ENCODE data around the gene RIPOR3.
"Not testable (repeated sequence)": the region's sequence is repeated elsewhere in the genome, so short reads cannot be mapped to it uniquely, and the experiment has no call there.

RIPOR3 gene

DNA sequence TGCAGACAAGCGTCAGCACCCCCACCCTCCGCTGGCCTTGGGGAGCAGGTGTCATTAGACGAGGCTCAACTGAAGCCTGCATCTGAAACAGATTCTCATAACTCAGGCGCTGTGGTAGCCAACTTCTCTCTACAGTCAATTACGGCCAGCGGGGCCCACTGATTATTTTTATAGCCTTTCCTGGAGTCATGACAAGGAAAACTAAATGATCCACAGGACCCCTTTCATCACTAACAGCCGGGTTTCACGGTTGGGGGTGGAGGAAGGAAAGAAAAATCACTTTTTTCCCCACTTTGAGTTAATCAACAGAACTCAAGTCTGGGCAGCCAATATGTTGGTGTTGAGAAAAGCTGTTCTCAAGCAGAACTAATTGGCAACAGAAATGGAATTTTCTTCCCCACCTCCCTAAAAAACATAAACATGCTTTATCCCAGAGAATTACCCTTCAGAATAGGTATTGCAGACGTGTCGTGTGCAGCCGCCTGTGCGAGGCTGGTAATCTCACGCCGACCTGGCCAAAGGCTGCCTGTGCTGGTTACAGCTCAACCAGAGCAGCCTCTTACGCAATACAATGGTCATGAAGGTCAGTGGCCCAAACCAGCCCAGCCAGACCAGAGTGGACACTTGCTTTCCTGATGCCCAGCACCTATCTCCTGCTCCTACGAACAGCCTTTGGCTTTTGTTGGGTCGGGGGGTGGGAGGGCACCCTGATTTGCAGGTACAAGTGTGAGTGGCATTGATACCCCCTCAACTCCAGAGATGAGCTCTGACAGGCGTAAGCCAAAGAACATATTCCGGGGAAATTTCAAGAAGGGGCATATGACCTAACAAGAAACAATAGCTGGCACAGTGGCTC, 11.0 kb downstream of the RIPOR3 start:
- DNase-seq (ENCODE audit: low spot score) = no peak

DNA sequence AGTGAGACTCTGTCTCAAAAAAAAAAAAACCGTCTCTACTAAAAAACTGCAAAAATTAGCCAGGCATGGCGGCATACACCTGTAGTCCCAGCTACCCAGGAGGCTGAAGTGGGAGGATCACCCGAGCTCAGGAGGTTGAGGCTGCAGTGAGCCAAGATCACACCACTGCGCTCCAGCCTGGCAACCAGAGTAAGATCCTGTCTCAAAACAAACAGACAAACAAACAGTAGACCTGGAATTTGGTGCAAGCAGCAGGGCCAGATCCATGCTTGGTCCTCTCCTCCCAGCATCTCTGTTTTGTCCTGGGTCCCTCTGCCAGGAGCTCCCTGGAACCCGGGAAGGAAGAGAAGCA, 11.6 kb downstream of the RIPOR3 start:
- no peak for DNase-seq (ENCODE audit: low spot score)

DNA sequence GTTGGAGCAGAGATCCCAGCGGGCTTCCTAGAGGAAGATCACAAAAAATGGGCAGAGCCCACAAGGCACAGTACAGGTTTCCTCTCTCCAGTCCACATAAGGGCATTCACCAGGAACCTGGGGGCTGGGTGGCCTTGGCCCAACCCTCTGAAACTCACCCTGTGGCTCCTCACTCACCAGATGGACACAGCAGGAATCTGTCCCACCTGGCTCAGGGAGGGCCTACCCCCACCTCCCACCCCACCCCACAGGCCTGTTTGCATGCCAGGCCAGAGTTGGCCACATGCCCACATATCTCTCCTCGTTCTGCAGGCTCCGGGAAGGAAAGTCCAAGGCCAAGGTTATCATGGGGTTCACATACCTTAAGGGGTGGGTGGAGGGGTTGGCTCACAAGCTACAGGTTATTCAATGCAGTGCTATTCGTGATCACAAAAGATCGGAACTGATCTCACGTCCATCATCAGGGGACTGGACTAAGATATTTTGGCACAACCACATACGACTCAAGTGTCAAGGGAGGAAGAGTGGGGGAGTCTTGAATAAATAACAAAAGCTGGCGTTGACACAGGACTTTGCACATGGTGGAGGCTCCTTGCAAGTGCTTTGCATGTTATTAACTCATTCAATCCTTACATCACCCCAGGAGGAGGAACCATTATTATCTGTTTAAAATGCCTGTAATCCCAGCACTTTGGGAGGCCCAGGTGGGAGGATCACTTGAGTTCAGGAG, 13.0 kb downstream of the RIPOR3 start:
- DNase-seq (ENCODE audit: low spot score) = no peak

DNA sequence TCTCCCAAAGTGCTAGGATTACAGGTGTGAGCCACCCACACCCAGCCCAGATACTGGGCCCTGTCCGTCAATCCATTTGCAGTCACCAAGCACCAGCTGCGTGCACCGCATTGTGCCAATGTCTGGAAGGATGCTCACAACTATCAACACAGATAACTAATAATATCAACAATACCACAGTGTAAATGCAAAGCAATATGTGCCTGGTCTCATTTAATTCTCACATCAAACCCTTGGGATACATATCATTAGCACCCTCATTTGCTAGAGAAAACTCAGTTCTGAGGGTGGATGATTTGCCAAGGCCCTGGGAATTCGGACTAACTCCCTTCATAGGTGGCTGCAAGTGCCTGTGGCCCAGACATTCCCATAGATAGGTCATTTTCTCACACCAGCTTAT, 14.5 kb downstream of the RIPOR3 start:
- DNase-seq (ENCODE audit: low spot score) = no peak

DNA sequence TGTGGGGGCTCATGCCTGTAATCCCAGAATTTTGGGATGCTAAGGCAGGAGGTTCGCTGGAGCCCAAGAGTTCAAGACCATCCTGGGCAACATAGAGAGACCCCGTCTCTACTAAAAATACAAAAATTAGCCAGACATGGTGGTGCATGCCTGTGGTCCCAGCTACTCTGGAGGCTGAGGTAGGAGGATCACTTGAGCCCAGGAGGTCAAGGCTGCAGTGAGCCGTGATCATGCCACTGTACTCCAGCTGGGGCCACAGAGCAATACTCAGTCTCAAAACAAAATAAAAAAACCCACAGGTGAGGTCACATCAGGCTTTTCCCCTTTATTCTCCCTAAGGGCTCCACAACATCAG, 15.0 kb downstream of the RIPOR3 start:
- not testable (repeated sequence) for DNase-seq (ENCODE audit: low spot score)

DNA sequence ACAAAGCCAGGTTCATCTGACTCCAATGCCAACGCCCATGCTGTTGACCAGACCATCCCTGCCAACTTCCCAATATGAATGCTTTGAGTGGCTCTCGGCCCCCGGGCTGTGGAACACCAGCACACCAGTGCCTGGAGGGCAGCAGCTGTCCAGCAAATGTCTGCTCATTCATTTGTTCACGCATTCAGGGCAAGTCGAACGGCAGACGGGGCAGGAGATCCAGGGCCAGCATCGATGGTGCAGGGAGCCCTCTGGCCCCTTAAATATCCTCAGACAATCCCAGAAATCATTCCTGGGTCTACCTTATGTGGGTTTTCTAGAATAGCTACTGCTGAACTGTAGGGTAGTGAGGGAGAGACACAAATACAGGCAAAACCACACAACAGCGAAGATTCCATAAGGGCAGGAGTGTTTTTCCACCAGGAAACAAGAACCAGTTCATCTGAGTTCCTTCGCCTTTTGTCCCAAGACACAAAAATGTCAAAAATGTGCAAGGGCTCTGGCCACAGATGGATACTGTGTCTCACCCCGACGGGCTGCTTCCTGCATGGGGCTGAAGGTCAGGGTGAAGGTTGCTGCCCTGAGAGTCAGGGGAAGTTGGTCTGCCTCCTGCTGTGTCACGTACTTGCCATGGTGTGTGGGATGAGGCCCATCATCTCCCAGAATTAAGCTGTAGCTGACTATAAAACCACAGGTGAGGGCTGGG, 15.5 kb downstream of the RIPOR3 start:
- DNase-seq (ENCODE audit: low spot score) = no peak

DNA sequence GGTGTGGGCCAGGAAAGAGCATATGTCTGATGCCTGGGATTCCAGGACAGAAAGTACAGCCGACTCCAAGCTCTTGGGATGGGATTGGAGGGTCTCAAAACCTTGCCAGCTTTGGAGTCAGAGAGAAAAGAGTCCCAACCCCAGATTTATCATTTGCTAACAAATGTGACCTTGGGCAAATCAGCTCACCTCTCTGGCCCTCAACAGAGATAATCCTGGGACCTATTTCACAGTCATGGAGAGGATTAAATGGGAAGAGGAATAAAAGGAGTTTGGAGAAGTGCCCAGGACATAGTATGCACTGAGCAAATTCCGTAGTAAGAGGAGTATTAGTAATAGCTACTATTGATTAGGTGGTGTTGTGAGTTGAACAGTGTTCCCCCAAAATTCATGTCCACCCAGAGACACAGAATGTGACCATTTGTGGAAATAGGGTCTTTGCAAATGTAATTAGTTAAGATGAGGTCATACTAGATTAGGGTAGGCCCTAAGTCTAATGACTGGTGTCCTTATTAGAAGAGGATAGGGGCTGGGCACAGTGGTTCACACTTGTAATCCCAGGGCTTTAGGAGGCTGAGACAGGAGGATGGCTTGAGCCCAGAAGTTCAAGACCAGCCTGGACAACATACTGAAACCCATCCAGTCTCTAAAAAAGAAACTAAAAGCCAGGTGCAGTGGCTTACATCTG, 17.1 kb downstream of the RIPOR3 start:
- DNase-seq (ENCODE audit: low spot score) = no peak

DNA sequence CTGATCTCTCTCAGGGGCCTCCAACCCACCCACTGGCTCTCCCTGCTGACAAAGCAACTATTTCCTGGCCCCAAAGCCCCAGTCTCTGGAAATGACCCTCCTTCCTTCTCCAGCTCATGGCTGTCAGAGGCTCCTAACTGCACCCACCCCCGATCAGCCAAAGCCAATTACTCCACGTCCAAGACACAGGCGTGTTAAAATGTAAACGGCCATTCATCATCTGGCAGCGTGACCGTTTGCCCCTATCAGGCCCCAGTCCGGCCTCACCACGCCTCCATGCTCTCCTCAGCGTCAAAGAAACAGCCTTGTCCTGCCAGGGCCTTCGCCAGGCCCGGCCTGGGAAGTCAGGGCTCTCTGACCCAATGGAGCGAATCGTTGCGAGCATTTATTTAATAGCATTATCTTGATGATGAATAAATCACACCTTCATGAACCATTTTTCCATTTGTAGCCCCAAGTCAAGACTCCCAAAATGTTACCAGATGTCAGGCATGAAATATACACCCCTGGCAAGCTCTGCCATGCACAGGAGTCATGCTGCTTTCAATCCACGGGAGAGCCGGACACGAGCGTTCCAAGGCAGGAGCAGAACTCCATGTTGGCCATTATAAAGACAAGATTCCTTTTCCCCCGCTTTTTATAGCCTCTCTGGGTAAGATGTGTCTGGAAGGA, 17.7 kb downstream of the RIPOR3 start:
- peak; percentile 84 for DNase-seq (ENCODE audit: low spot score)

DNA sequence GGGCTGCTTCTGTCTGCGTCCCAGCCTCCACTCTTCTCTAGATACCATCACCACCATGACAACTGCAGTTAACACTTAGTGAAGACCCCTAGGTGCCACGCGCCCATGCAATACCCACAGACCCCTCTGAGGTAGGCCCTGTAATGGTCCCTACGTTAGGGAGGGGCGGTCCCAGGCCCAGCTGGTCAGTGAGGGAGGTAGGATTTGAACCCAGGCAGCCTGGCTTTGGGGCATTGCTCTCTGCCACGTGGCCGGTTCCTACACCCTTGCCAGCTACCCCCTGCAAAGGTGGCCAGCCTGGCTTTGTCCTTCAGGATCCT, 18.2 kb downstream of the RIPOR3 start:
- no peak for DNase-seq (ENCODE audit: low spot score)

DNA sequence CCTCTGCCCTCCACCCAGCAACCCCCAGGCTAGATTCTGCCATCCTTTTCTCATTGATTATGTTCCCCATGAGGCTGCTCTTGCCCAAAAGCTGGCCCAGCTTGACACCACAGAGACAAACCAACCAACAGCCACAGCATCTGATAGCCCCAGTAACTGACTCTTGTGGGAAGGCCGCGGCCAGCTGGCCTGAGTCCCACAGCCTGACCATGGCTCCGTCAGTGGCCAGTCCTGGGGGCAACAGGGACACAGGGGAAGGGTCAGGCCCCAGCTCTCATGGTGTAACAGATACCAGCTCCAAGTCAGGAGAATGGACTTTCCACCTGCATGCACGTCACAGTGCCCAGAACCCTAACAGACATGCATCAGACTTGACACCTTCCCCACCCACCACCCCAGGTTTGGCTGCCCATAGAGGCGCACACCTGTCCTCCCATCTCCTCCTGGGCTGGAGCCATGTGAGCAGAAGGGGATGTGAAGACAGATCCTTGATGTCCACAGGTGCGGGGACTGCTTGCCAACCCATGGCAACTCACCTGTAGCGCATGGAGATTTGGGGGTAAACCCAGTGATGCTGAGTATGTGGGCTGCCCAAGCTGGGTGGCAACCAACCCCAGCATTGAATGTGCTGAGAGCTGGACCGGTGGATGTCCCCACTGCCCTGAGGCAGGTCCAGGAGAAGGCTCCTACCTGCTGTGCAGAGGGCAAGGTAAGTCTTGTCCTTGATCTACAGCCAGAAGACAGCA, 18.8 kb downstream of the RIPOR3 start:
- DNase-seq (ENCODE audit: low spot score) = no peak

DNA sequence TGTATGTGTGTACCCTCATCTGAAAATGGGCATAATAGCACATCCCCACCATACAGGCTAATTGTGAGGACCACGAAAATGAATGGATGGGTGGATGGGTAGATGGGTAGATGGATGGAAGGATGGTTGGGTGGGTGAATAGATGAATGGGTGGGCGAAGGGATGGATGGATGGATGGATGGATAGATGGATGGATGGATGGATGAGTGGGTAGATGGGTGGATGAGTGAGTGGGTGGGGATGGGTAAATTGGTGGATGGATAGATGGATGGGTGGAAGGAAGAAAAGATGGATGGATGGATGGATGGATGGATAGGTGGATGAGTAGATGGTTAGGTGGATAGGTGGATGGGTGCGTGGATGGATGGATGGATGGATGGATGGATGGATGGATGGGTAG, 19.7 kb downstream of the RIPOR3 start:
- DNase-seq (ENCODE audit: low spot score) = no peak

DNA sequence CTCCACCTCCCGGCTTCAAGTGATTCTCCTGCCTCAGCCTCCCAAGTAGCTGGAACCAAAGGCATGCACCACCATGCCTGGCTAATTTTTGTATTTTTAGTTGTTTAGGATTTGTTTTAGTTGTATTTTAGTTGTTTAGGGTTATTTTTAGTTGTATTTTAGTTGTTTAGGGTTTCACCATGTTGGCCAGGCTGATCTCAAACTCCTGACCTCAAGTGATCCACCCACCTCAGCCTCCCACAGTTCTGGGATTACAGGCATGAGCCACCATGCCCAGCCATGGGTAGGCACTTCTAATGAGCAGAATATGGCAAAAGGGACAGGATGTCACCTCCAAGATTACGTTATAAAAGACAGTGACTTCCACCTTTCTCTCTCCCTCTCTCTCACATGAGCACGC, 20.3 kb downstream of the RIPOR3 start:
- DNase-seq (ENCODE audit: low spot score) = not testable (repeated sequence)

DNA sequence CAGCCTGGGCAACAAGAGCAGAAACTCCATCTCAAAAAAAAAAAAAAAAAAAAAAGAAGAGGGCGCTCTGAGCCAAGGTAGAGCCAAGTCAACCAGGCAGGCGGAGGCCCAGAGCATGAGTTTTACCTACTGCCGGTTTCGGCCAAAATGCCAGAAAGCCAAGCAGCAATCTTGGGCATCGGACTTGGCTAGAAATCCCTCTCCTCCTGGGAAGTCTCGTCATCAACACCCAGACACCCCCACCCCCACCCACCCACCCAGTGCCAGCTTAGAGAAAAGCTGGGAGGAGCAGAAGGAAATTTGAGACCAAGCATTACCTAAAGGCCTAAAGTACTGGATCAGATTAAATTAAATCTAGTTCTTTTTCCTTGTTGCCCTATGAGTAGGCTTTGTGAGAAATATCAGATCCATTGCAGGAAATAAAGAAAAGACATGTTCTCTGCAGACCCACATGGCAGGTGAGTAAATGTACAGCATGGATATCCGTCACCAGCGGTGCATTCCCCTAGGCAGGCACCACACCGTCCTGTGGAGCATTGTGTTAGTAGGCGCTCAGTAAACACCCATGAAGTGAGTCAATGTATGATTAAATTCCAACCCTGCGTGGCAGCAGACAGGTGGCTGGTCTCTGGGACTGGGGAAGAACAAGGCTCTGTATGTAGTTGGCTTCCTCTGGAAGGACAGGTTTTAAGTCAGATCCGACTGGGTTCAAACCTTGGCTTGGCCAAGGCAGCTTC, 21.0 kb downstream of the RIPOR3 start:
- DNase-seq (ENCODE audit: low spot score) = no peak

DNA sequence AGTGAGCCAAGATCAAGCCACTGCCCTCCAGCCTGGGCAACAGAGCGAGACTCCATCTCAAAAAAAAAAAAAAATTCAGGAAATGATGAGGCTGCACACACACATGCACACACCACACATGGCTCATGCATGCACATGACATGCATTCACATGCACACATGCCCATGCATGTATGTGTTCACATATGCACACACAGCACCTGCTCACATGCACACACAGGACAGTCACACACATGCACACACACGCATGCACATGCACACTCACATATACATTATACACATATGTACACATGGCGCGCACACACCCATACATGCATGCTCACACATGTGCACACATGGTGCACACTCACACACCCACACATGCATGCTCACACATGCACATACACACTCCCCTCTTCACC, 22.5 kb downstream of the RIPOR3 start:
- DNase-seq (ENCODE audit: low spot score) = no peak

DNA sequence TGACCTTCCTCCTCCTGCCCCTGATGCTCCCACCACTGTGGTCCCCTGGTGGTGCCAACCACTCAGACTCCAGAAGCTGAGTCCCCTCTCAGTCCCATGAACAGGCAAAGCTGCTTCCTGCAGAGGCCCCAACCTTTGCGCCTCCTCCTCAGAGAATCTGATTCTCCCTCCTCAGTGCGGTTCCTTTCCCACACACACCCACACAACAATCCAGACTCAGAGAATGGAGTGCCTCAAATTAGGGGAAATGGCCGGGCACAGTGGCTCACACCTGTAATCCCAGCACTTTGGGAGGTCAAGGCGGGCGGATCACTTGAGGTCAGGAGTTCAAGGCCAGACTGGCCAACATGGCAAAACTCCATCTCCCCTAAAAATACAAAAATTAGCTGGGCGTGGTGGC, 23.0 kb downstream of the RIPOR3 start:
- no peak for DNase-seq (ENCODE audit: low spot score)

DNA sequence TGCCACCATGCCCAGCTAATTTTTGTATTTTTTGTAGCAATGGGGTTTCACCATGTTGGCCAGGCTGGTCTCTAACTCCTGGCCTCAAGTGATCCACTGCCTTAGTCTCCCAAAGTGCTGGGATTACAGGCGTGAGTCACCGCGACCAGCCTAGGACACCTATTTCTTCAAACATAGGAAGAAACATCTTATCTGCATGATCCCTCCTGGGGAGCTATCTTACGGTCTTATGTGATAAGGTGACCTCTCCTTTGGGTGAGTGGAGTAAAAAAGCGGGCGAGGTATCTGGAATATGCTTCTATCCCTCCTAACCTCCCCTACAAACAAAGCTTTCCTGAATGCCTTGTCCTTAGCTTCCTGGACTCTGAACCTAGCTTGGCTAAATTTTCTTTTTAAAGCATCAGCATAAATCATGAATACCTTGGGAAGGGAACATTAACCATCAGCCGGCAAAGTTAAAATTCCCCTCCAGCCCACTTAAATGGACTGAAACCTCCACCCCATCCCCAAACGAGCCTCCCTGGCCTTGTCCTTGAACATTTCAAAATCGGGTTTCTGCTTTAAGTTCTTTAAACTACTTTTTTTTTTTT, 24.5 kb downstream of the RIPOR3 start:
- no peak for DNase-seq (ENCODE audit: low spot score)

DNA sequence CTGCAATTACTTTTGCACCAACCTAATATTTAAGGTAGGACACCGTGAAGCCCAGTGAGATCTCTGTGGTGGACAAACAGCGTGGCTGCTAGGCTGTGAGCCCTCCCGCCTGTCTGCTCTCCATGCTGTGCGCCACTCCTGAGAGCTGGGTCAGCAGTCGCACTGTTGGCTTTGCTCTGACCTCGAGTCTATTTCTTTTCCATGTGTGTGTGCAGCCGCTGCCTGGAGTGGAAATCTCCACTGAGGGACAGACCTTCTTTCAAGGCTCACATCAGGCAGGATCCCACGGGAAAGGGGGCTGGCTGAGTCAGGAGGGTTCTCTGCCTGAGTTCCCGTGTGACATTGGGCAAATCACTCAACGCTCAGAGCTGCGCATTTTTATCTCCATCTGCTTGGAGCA, 27.1 kb downstream of the RIPOR3 start:
- DNase-seq (ENCODE audit: low spot score) = no peak

DNA sequence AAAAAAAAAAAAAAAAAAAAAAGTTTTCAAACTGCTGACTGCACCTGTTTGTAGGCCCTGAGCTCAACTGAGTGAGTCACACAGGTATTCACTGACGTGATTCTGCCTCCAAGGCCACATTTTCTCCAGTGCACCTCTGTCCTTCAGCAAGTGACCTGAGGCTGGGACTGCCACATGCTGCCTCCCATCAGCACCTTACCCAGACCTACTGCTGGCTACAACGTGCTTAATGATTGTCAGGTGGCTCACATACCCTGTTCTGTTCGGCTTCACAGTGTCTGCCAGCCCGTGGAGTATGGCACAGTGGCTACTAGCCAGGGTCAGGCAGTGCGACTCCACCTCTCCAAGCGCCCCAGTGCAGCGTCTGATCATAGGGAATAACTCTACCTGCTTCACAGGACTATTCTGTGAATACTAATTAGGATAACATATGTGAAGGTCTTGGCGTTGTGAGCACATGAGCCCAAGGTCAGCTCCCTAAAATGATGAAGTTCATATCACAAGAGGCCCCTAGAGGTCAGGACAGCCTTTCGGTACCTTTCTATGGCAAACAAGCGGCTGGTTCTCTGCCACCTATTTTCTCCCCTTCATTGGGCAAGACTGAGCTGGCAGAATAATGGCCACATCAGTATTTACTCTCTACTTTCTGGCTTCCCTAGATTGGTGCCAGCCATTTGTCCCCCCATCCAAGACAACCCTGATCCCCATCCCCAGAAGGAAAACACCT, 28.1 kb downstream of the RIPOR3 start:
- no peak for DNase-seq (ENCODE audit: low spot score)

DNA sequence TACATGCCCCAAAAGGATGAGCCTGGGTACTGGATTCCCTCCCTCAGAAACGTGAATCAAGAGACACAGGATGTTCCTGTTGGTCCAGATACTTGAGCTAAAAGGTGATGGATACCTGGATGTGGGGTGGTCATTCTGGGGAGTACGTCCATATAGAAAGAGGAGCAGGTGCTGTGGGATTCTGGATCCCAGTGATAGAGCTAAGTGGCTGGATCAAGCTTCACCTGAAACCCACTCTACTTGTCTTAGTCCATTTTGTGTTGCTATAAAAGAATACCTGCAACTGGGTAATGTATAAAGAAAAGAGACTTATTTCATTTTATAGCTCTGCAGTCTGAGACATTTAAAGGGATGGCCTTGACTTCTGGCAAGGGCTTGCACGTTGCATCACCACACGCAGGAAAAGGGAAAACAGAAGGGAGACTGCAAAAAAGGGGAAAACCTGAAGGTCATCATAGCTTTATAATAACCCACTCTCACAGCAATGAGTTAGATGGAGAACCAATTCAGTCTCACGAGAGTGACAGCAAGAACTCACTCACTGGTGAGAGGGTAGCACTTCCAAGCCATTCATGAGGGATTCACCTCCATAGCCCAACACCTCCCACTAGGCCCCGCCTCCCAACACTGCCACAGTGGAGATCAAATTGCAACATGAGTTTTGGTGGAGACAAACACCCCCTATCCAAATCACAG, 31.2 kb downstream of the RIPOR3 start:
- DNase-seq (ENCODE audit: low spot score) = no peak
